OCI-LY7 (cell line): ENCODE data around the gene FKBP6. TPM values are rescaled to one million over a fixed set of nuclear protein-coding genes. Genes with fewer than 3 reads are reported as not detected.

ENCODE experiments used
- BruUV-seq: library from RNA; stranded (reverse); fragments of 400-500 nt; replicated peaks from 2 replicates; lab custom pipeline; 2021; lab: Mats Ljungman, UMichigan
- CTCF ChIA-PET: fragments of 300-600 bp; sonication (Branson Sonifier 250); formaldehyde crosslinking; loops from one replicate; lab custom pipeline; 2022; ENCODE audit warnings: antibody characterized with exemption; ENCODE audit not compliant: unreplicated experiment; lab: Charles Lee
- POLR2A ChIA-PET: fragments of 300-600 bp; sonication (Branson Sonifier 250); formaldehyde crosslinking; loops from one replicate; lab custom pipeline; 2022; ENCODE audit warnings: antibody characterized with exemption; lab: Charles Lee
- DNase-seq: peaks from one replicate; pipeline ENCODE4 v3.0.0-alpha.2; 2015; ENCODE audit warnings: low spot score
- H2AFZ ChIP-seq: fragments of 200-600 bp; sonication (generic), shearing (Covaris generic); 2 replicates; pipeline ENCODE4 v1.6.1; 2014; ENCODE audit warnings: mild to moderate bottlenecking, antibody characterized with exemption, low read length, moderate library complexity
- H3K27ac ChIP-seq: fragments of 200-600 bp; sonication (generic); 2 replicates; pipeline ENCODE4 v1.5.1; 2014; ENCODE audit warnings: mixed run types, low read depth, mild to moderate bottlenecking, moderate library complexity, low read length, inconsistent platforms; ENCODE audit not compliant: poor library complexity, severe bottlenecking
- H3K36me3 ChIP-seq: fragments of 200-600 bp; sonication (generic); 2 replicates; pipeline ENCODE4 v1.6.1; 2014; ENCODE audit warnings: mild to moderate bottlenecking, antibody characterized with exemption, low read length, moderate library complexity, mixed read lengths; ENCODE audit not compliant: insufficient read depth
- H3K4me1 ChIP-seq: fragments of 200-600 bp; sonication (generic); 2 replicates; pipeline ENCODE4 v1.5.1; 2014; ENCODE audit warnings: mild to moderate bottlenecking, low read length; ENCODE audit not compliant: insufficient read depth, poor library complexity, severe bottlenecking
- H3K4me2 ChIP-seq: fragments of 200-600 bp; sonication (generic); 2 replicates; pipeline ENCODE4 v1.6.1; 2014; ENCODE audit warnings: mild to moderate bottlenecking, low read length
- H3K4me3 ChIP-seq: fragments of 200-600 bp; sonication (generic); 2 replicates; pipeline ENCODE4 v1.5.1; 2014; ENCODE audit warnings: mild to moderate bottlenecking, low read depth, low read length; ENCODE audit not compliant: poor library complexity, severe bottlenecking
- H3K79me2 ChIP-seq: fragments of 200-600 bp; sonication (generic); 2 replicates; pipeline ENCODE4 v1.6.1; 2016; ENCODE audit warnings: low read depth, mild to moderate bottlenecking, low read length, moderate library complexity, mixed read lengths; ENCODE audit not compliant: insufficient read depth
- H3K9me2 ChIP-seq: fragments of 200-600 bp; sonication (generic); 2 replicates; pipeline ENCODE4 v1.6.1; 2016; ENCODE audit warnings: mild to moderate bottlenecking, low read length, mixed read lengths; ENCODE audit not compliant: insufficient read depth
- H3K9me3 ChIP-seq: fragments of 200-600 bp; sonication (generic); 2 replicates; pipeline ENCODE4 v1.6.1; 2014; ENCODE audit warnings: mild to moderate bottlenecking, mixed run types, low read length, mixed read lengths
- H4K20me1 ChIP-seq: fragments of 200-600 bp; sonication (generic); 2 replicates; pipeline ENCODE4 v1.6.1; 2014; ENCODE audit warnings: mild to moderate bottlenecking, antibody characterized with exemption, low read length, moderate library complexity, mixed read lengths; ENCODE audit not compliant: insufficient read depth
- EZH2phosphoT487 ChIP-seq: fragments of 200-600 bp; sonication (generic); IDR thresholded peaks from 2 replicates; pipeline ENCODE4 v1.6.1; 2018; ENCODE audit warnings: low read depth, borderline replicate concordance, mild to moderate bottlenecking, mixed run types, antibody characterized with exemption, low read length, moderate library complexity, mixed read lengths
- intact Hi-C: fragments of 100-400 bp; cut with micrococcal nuclease; formaldehyde crosslinking; loops from one replicate; pipeline ENCODE4 v1.10.0; 2022; ENCODE audit not compliant: unreplicated experiment
- total RNA-seq, 2 experiments: library from RNA; depleted of rRNA in 1 of 2; stranded (reverse); fragments of >200 nt in 1 of 2; shearing (Covaris generic) in 1 of 2; gene quantifications; 2 replicates each; pipeline ENCODE4 v1.2.3, GENCODE V29; 2014 to 2022
- TF ChIP-seq, protein P1 (sequence below): fragments of 200-600 bp; sonication (generic); conservative IDR thresholded peaks from 2 replicates; pipeline ENCODE4 v1.5.1; 2014; ENCODE audit warnings: mild to moderate bottlenecking, antibody characterized with exemption, low read length, moderate library complexity, mixed read lengths

FKBP6 gene
- total RNA-seq, 2 experiments from 2014 or later: not detected

DNA sequence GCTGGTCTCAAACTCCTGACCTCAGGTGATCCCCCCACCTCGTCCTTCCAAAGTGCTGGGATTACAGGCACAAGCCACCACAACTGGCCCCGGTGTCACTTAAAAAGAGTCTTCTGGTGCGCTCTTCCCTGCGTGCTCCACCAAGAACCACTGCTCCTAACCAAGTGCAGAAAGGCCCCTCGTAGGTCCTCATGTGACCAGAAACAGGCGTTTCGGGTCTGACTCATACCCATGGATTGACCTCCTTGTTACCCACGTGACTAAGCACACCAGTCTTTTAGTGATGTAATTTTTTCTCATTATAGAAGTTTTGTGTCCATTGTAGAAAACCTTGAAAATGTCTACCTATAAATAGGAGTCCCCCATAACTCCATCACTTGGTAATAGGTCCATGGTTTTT lies 13.9 kb downstream of the FKBP6 start:
- TF ChIP-seq EZH2phosphoT487: no peak
- TF ChIP-seq, protein P1, sequence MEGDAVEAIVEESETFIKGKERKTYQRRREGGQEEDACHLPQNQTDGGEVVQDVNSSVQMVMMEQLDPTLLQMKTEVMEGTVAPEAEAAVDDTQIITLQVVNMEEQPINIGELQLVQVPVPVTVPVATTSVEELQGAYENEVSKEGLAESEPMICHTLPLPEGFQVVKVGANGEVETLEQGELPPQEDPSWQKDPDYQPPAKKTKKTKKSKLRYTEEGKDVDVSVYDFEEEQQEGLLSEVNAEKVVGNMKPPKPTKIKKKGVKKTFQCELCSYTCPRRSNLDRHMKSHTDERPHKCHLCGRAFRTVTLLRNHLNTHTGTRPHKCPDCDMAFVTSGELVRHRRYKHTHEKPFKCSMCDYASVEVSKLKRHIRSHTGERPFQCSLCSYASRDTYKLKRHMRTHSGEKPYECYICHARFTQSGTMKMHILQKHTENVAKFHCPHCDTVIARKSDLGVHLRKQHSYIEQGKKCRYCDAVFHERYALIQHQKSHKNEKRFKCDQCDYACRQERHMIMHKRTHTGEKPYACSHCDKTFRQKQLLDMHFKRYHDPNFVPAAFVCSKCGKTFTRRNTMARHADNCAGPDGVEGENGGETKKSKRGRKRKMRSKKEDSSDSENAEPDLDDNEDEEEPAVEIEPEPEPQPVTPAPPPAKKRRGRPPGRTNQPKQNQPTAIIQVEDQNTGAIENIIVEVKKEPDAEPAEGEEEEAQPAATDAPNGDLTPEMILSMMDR: no peak

DNA sequence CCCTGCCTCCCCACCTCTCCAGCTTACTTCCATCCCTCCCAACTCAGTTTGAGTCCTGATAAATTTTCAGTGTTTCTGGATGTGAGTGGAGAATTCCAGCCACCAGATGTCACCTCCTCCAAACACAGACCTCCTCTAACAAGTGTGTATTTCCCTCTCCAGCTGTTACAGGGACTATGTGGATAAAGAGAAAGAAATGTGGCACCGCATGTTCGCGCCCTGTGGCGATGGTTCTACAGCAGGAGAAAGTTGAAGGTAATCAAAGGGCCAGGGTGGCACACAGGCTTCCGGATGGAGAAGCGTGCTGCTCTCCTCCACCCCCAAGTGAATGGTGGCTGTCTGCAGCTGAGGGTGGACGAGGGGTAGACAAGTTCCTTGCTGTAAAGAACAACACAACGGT lies 14.7 kb downstream of the FKBP6 start:
- Histone ChIP-seq H3K36me3 (no peaks in the 10 kb centered on the region), H3K4me3 (no peak overlapping the region), H4K20me1 (no peaks in the 10 kb centered on the region), H3K9me2 (no peaks in the 10 kb centered on the region), H3K9me3 (no peaks in the 10 kb centered on the region), H3K4me1 (peaks cover 9% of the 10 kb centered on the region), H3K79me2 (no peaks in the 10 kb centered on the region), H2AFZ (no peak overlapping the region), H3K27ac (no peak overlapping the region), H3K4me2 (no peak overlapping the region)
- POLR2A ChIA-PET: interaction anchor here (0.6 kb wide), 1 partner anchor 15 kb away, joined by 5 read pairs; no protein-coding TSS in a partner anchor
- intact Hi-C loops: no loop called here
- no TSS peak for BruUV-seq
- TF ChIP-seq EZH2phosphoT487: no peak
- TF ChIP-seq, protein P1: no peak
- no peak for DNase-seq
- CTCF ChIA-PET: no interaction called here

More for the DNA sequence above, 13.9 kb downstream of the FKBP6 start:
- ChIA-PET CTCF (no interaction called here), POLR2A (no interaction called here)
- no peak overlapping the region for H3K4me2 ChIP-seq
- H3K9me2 ChIP-seq: no peaks in the 10 kb centered on the region
- H4K20me1 ChIP-seq: no peaks in the 10 kb centered on the region
- H3K4me3 ChIP-seq: no peak overlapping the region
- H3K36me3 ChIP-seq: no peaks in the 10 kb centered on the region
- intact Hi-C loops: no loop called here
- DNase-seq: no peak
- H3K79me2 ChIP-seq: no peaks in the 10 kb centered on the region
- H3K27ac ChIP-seq: no peak overlapping the region
- H3K9me3 ChIP-seq: no peaks in the 10 kb centered on the region
- H3K4me1 ChIP-seq: peaks cover 9% of the 10 kb centered on the region
- no TSS peak for BruUV-seq
- no peak overlapping the region for H2AFZ ChIP-seq

GRCh38 chr7:73343671-73344380 lies 15.9 kb downstream of the FKBP6 start:
- TF ChIP-seq, protein P1: no peak
- TF ChIP-seq EZH2phosphoT487: no peak
- CTCF ChIA-PET: no interaction called here
- H3K9me2 ChIP-seq: no peaks in the 10 kb centered on the region
- H3K4me1 ChIP-seq: peaks cover 9% of the 10 kb centered on the region
- DNase-seq: no peak
- H3K9me3 ChIP-seq: no peaks in the 10 kb centered on the region
- H3K4me2 ChIP-seq: no peak overlapping the region
- no peak overlapping the region for H3K27ac ChIP-seq
- no peak overlapping the region for H2AFZ ChIP-seq
- H4K20me1 ChIP-seq: no peaks in the 10 kb centered on the region
- POLR2A ChIA-PET: interaction anchor here (0.6 kb wide), 1 partner anchor 19 kb away, joined by 3 read pairs; no protein-coding TSS in a partner anchor
- BruUV-seq: no TSS peak
- H3K4me3 ChIP-seq: no peak overlapping the region
- H3K79me2 ChIP-seq: no peaks in the 10 kb centered on the region
- intact Hi-C loops: no loop called here
- H3K36me3 ChIP-seq: no peaks in the 10 kb centered on the region
